Body of pancreas (tissue), 4 donors: Measurements from ENCODE around the gene TMEM134.

Experiments used
- POLR2A ChIP-seq, 3 donors: fragments of 450-650 bp; IDR thresholded peaks; one replicate each; pipeline ENCODE4 v1.6.1; 2016; ENCODE audit warnings: antibody characterized with exemption in 3 of 3, mild to moderate bottlenecking in 2 of 3
- TF ChIP-seq, protein P1 (sequence below), 7 experiments: fragments of 450-650 bp in 4 of 7; fragments of 200-600 bp in 3 of 7; sonication (generic) in 3 of 7; IDR thresholded peaks; one replicate each; pipeline ENCODE4 v1.5.1; 2016 to 2019; ENCODE audit warnings: antibody characterized with exemption in 7 of 7

DNA sequence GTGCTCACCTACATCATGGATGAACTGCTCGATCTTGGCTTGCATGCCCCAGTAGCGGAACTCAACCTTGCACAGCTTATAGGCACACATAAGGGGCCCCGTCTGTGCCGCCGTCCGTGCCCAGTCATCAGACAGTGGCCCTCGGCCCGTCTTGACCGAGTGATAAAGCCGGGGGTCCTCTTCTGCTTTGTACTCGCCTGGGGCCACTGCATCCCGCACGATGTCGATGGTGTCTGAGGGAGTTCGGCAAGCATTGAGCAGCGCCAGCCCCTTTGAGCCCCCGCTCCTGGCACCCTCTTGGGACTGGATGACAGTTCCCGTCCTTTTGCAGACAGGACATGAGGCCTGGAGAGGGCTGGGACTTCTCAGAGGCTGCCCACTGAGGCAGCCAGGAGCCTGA is 32.8 kb upstream of the TMEM134 start:
- TF ChIP-seq, protein P1, sequence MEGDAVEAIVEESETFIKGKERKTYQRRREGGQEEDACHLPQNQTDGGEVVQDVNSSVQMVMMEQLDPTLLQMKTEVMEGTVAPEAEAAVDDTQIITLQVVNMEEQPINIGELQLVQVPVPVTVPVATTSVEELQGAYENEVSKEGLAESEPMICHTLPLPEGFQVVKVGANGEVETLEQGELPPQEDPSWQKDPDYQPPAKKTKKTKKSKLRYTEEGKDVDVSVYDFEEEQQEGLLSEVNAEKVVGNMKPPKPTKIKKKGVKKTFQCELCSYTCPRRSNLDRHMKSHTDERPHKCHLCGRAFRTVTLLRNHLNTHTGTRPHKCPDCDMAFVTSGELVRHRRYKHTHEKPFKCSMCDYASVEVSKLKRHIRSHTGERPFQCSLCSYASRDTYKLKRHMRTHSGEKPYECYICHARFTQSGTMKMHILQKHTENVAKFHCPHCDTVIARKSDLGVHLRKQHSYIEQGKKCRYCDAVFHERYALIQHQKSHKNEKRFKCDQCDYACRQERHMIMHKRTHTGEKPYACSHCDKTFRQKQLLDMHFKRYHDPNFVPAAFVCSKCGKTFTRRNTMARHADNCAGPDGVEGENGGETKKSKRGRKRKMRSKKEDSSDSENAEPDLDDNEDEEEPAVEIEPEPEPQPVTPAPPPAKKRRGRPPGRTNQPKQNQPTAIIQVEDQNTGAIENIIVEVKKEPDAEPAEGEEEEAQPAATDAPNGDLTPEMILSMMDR (IDR thresholded peaks at IDR 0.05), result no peak
- no peak for TF ChIP-seq POLR2A (IDR thresholded peaks at IDR 0.05)
